HG03354 (cell line): ENCODE data around the gene MT1X.
"Not testable (repeated sequence)": the region's sequence is repeated elsewhere in the genome, so short reads cannot be mapped to it uniquely, and the experiment has no call there.

Experiments used
- ATAC-seq: cut with Tn5 transposase; IDR thresholded peaks from one replicate; pipeline ENCODE4 v1.9.1; 2021; ENCODE audit warnings: mild to moderate bottlenecking; ENCODE audit not compliant: unreplicated experiment, poor library complexity, severe bottlenecking

Gene MT1X

DNA sequence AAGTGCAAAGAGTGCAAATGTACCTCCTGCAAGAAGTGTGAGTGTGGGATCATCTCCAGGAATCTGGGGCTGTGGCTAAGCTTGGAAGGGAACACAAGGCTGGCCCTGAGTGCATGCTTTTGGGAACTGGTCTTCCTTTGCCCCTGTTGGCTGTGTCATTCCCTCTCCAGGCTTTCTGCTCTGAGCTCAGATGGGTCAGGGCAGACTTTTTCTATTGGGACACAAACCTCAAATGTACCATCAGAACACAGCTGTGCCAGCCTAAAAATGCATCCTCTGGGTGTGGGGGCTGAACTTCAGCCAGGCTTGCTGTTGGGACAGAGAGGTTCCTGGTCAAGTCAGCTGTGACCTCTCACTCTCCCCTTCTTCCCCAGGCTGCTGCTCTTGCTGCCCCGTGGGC is 29.7 kb upstream of the MT1X start:
- no peak for ATAC-seq

DNA sequence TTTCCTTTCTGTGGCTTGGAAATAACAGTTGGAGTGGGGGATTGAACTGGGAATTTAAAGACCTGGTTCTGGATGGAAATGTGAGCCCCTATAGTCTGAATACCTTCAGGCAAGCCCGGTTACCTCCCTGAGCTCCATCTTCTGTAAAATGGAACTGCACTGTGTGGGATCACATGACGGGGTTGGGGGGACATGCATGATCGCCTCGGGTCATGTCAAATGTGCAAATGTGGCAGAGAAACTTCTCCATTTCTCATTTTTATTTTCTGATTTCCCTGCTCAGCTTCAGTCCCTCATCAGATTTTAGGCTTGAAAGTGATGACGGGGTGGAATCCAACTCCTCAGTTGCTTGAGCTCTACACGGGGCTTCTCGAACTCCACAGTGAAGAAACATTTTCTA is 29.1 kb upstream of the MT1X start:
- no peak for ATAC-seq

DNA sequence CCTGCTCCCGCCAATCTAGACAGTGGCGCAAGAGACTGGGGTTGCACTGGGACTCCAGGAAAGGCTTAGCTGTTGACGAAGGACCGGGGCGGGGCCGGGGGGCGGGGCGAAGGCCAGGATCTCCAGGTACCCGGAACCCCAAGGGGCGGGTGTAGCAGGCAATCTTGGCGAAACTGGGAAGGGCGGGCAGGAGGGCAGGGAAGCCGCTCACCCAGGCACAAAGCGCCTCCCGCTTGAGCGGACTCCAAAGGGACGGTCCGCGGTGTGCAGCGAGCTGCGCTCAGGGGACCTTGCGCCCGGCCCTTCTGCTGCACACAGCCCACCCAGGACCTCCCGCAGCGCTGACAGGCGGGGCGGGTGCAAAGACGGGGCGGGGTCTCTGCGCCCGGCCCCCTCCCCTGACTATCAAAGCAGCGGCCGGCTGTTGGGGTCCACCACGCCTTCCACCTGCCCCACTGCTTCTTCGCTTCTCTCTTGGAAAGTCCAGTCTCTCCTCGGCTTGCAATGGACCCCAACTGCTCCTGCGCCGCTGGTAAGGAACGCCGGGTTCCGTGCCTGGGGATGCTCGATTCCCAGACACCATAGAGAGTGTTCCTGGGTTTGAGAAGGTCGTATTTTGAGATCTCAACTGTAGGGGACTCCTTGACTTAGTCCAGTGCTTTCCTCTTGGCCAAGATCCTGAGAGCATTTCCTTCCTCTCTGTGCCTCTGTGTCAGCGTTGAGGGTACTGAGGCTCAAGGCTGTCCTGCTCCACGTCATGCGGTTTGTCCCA is 24.5 kb upstream of the MT1X start, which contains the start of gene MT1F:
MT1F (plus strand) TSS at position 405 of the 772 bp plus-strand sequence; CDS start at position 505, 100 bp downstream.
- ATAC-seq = no peak

DNA sequence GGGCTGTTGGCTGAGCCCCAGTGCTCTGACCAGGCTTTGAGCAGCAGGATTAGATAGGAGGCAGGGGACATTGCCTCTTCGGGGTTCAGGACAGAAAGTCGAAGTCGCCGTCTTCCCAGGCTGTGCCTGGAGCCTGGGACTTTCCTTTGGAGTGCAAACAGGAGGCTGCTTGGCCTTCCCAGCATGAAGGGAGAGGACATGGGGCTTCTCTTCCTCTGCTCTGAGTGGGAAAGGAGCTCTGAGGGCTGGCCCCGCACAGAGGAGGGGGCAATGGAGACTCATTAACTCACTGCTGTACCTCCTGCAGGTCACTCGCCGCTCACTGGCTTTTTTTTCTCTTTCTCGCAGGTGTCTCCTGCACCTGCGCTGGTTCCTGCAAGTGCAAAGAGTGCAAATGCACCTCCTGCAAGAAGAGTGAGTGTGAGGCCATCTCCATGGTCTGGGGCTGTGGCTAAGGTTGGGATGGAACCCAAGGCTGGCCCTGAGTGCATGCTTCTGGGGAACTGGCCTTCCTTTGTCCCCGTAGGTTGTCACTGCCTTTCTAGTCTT is 23.9 kb upstream of the MT1X start:
- ATAC-seq = no peak

DNA sequence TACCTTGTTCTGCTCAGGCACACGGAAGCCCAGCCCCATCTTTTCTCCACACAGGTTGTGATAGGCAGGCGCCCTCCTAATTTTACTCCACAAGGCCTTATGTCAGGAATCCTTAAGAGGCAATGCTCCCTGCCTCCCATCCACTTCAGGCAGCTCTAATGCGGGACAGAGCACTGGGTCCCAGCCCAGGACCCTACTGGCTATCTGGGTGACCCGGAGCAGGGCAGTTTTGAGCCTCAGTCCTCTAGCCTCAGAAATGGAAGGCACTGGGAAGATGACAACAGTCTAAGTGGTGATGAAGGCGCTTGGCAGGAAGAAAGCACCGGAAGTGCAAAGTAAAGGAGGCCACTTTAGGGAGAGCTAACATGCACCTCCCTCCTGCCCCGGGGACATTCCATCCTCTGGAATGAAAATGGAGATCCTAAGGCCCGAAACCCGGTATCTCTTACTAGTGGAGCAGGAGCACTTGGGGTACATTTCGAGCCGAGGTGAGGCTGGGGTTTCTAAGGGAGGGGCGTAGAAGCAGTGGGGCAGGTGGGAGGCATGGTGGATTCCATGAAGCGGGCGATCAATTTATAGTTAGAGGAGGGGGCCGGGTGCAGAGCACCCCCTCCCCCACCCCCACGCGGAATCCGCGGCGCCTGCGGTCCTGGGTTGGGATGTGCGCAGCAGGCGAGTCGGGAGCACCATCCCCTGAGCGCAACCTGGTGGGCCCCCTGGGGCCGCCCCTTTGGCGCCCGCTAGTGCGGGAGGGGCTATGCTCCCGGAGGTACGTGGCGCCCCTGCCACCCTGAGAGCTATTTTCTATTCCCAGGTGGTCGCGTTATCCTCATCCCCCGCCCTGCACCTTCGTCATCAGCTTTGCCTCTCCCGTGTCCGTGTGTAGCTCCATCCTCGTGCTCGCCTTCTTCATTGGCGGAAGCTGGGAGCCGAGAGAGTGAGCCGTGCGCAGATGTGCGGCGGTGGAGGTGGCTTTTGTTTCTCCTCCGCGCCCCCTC is 19.6 kb upstream of the MT1X start:
- ATAC-seq = no peak

DNA sequence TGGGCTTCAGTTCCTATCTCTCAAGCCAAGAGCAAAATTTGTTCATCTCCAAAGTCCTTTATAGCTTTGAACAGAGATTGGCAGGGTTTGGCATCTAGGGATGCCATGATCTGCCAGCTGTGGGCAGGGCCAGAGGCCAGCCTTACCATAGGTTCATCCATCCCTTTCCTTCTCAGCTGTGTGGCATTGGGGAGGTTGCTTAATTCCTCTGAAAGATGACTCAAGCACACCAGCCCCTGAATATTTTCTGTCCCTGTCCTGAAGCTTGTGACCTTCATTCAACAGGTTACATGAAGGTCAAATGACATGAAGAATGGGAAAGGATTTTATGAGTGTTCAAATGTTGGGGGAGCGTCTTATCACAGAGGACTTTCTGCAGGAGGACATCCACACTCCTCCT is 17.8 kb upstream of the MT1X start:
- ATAC-seq = no peak

DNA sequence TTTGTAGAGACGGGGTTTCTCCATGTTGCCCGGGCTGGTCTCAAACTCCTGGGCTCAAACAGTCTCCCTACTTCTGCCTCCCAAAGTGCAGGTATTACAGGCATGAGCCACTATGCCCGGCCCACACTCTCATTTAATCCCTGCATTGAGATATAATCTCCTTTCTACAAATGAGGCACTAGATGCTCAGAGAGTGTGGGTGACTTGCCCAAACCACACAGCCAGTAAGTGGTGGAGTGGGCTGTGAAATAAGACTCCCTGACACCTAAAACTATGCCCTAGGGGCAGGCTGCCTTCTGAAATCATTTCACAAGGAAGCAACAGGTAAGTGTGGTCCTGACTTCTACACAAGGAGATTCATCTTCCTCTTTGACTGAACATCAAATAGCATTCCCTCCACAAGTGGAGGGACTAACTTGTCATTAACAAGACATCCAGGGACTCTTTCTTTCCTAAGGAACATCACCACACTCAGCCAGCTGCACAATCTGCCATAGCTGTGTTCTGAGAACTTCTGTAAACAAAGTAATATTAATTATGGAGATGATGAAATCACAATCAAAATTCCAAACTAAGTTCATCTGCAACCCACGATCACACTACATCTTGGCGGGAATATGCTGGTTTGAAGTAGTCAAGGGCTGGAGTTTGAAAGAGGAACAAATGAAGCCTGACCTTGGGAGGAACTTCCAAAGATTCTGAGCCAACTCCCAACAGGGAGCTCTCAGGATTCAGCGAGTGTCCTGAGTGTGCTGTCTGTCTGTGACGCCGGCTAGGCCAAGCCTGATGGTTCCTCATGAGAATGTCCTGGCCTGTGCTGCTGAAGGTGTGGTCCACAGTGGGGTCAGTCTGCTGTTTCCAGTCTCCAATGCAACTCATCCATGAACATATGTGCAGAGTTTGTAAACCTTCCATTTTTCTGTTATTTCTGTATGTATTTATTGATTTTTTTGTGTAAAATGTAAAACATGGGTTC is 16.7 kb upstream of the MT1X start:
- not testable (repeated sequence) for ATAC-seq

DNA sequence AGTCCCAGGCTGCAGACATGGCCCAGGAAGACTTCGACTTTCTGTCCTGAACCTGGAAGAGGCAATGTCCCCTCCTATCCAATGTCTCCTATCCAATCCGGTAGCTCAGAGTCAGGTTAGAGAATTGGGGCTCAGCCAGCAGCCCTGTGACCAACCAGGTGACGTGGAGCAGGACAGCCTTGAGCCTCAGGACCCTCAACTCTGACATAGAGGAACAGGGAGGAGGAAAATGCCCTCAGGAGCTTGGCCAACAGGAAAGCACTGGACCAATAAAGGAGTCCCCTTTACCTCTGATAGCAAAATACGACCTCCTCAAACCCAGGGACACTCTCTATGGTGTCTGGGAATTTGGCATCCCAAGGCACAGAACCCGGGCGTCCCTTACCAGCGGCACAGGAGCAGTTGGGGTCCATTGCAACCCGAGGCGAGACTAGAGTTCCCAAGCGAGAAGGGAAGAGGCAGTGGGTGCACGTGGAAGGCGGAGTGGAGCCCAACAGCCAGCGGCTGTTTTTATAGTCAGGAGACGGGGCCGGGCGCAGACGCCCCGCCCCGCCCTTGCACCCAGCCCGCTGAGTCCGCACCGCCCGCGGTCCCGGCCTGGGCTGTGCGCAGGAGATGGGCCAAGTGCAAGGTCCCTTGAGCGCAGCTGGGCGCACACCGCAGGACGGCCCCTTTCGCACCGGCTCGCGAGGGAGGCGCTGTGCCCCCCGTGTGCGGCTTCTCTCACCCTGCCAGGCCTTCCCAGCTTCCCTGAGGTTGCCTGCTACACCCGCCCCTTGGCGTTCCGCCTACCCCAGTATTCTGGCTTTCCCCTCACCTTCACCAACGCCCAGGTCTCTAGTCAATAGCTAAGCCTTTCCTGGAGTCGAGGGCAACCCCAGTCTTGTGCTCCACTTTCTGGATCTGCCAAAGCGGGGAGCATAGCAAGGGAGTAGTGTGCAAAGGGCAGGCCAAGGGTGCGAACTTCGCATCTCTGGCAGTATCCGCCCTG is 14.4 kb upstream of the MT1X start, which contains the start of gene MT1G:
MT1G (minus strand) TSS at position 485 of the 991 bp plus-strand sequence; CDS start at position 413, 72 bp downstream.
- no peak for ATAC-seq

DNA sequence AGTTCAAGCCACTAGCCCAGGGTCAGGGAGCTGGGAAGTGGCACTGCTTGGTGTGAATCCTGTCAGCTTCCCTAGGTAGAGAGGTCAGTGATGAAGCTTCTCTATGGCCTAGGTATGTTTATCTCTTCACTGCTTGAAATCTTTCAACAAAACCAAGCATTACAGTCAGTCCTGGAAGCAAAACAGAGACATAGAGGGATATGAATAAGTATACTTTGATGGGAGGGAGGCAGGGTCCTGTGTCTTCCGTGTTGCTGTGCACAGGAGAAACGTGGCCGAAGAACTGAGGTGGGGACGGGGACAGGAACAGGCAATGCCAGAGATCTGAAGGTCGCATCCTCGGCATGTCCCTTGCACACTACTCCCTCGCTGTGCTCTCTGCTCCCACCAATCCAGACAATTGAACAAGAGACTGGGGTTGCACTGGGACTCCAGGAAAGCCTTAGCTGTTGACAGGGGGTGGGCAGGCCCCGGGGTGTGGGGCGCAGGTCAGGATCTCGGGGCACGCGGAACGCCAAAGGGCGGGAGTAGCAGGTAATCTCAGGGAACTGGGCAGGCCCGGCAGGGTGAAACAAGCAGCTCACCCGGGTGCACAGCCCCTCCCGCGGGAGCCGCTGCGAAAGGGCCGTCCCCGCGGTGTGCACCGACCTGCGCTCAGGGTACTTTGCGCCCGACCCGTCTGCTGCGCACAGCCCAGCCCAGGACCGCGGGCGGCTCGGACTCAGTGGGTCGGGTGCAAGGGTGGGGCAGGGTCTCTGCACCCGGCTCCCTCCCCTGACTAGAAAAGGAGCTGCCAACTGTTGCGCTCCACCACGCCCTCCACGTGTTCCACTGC is 13.0 kb upstream of the MT1X start, which contains the start of gene MT1H:
MT1H (plus strand) TSS at position 810 of the 835 bp plus-strand sequence. CDS start 71 bp downstream, outside the sequence.
- no peak for ATAC-seq

DNA sequence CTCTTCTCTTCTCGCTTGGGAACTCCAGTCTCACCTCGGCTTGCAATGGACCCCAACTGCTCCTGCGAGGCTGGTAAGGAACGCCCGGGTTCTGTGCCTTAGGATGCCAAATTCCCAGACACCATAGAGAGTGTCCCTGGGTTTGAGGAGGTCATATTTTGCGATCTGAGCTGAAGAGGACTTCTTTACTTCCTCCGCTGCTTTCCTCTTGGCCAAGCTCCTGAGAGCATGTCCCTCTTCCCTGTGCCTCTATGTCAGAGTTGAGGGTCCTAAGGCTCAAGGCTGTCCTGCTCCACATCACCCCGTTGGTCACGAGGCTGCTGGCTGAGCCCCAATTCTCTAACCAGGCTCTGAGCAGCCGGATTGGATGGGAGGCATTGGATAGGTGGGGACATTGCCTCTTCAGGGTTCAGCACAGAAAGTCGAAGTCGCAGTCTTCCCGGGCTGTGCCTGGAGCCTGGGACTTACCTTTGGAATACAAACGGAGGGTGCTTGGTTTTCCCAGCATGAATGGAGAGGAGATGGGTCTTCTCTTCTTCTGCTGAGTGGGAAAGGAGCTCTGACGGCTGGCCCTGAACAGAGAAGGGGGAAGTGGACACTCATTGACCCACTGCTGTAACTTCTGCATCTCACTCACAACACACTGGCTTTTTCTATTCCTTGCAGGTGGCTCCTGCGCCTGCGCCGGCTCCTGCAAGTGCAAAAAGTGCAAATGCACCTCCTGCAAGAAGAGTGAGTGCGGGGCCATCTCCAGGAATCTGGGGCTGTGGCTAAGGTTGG is 12.2 kb upstream of the MT1X start:
- ATAC-seq = no peak

DNA sequence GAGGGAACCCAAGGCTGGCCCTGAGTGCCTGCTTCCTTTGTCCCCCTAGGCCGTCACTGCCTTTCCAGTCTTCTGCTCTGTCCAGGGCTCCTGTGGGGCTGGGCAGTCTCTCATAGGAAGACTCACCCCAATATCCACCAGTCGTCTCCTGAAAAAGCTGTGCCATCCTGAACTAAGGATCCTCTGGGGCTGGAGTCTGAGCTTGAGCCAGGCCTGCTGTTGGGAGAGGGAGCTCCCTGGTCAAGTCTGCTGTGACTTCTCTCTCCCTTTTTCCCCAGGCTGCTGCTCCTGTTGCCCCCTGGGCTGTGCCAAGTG is 11.7 kb upstream of the MT1X start:
- ATAC-seq = no peak

DNA sequence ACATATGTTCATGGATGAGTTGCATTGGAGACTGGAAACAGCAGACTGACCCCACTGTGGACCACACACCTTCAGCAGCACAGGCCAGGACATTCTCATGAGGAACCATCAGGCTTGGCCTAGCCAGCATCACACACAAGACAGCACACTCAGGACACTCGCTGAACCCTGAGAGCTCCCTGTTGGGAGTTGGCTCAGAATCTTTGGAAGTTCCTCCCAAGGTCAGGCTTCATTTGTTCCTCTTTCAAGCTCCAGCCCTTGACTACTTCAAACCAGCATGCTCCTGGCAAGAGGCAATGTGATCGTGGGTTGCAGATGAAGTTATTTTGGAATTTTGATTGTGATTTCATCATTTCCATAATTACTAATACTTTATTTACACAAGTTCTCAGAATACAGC is 10.6 kb upstream of the MT1X start:
- ATAC-seq = not testable (repeated sequence)

DNA sequence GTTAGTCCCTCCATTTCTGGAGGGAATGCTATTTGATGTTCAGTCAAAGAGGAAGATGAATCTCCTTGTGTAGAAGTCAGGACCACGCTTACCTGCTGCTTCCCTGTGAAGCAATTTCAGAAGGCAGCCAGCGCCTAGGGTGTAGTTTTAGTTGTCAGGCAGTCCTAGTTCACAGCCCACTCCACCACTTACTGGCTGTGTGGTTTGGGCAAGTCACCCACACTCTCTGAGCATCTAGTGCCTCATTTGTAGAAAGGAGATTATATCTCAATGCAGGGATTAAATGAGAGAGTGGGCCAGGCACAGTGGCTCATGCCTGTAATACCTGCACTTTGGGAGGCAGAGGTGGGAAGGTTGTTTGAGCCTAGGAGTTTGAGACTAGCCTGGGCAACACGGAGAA is 10.1 kb upstream of the MT1X start:
- ATAC-seq = not testable (repeated sequence)

DNA sequence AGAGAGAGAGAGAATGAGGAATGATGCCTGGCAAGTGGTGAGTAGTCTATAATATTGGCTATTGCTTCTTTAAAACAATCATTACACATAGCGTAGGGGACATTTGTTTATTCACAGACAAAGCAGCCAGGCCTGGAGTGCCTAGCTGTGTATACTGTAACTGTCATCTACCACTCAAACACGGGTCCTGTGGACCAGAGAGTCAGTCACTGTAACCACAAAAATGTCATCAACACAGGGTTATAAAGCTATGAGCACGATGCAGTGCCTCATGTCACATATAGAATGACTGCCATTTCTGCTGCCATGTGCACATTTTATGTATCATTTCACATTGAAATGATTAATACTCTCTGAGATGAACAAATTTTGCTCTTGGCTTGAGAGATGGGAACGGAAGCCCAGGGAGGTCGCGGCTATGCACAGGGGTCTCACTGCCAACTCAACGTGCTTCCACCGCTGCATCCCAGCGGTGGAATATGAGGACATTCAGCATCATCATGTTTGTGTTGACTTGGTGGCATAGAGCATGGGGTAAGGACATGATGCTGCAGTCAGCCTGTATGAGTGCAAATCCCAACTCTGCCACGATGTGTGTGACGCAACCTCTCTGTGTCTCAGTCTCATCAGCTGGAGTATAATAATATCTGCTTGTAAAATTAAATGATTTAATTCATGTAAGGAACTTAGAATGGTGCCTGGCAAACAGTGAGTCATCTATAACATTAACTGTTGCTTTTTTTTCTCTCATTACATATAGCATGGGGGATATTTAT is 9.3 kb upstream of the MT1X start:
- ATAC-seq = no peak

DNA sequence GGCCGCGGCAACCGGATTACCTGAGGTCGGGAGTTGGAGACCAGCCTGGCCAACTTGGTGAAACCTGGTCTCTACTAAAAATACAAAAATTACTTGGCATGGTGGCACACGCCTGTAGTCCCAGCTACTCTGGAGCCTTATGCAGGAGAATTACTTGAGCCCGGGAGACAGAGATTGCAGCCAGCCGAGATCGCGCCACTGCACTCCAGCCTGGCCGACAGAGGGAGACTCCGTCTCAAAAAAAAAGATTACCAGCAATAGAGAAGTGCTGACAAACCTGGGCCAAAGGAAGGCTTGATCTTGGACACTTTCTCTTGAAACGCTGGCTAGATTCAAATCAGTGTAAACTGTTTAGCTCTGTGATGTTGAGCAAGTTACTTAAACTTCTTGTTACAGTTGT is 8.3 kb upstream of the MT1X start:
- ATAC-seq = no peak

DNA sequence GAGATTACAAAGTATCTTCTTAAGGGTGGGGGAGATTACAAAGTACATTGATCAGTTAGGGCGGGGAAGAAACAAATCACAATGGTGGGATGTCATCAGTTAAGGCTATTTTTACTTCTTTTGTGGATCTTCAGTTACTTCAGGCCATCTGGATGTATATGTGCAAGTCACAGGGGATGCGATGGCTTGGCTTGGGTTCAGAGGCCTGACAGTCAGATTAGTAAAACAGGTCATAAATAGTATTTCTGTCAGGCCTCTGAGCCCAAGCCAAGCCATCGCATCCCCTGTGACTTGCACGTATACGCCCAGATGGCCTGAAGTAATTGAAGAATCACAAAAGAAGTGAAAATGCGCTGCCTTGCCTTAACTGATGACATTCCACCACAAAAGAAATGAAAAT is 7.7 kb upstream of the MT1X start:
- not testable (repeated sequence) for ATAC-seq
